Adrenal gland (tissue), 12 donors: ENCODE measurements around the gene TRIM46. TPM values are rescaled to one million over a fixed set of nuclear protein-coding genes. Genes with fewer than 3 reads are reported as not detected.
A peak's percentile ranks its signal among the peaks of the same experiment; 100 is the strongest.
"Not testable (repeated sequence)": the region's sequence is repeated elsewhere in the genome, so short reads cannot be mapped to it uniquely, and the experiment has no call there.

Experiments used
- DNase-seq, 7 donors: peaks; one replicate each; pipeline ENCODE4 v3.0.0-alpha.2; 2019 to 2020
- H3K27ac ChIP-seq, 5 donors: fragments of 200-600 bp; sonication (generic) in 4 of 5; 1 replicate in 3 of 5; 2 replicates in 2 of 5; pipeline versions ENCODE4 v1.5.1 to v1.8.0; 2016 to 2020; ENCODE audit warnings: mild to moderate bottlenecking in 1 of 5
- H3K27me3 ChIP-seq: fragments of 200-600 bp; 2 replicates; pipeline ENCODE4 v1.8.0; 2021
- H3K36me3 ChIP-seq, 2 donors: fragments of 200-600 bp; replicated peaks in 1 of 2; 1 replicate in 1 of 2; 2 replicates in 1 of 2; pipeline versions ENCODE4 v1.5.1 to v1.8.0; 2018 to 2022
- H3K4me1 ChIP-seq, 2 donors: fragments of 200-600 bp; replicated peaks in 1 of 2; 1 replicate in 1 of 2; 2 replicates in 1 of 2; pipeline versions ENCODE4 v1.5.1 to v1.8.0; 2018 to 2021
- H3K4me3 ChIP-seq, 4 donors: fragments of 200-600 bp; sonication (generic) in 3 of 4; one replicate each; pipeline ENCODE4 v1.5.1; 2016 to 2018
- H3K9me3 ChIP-seq, 3 donors: fragments of 200-600 bp; sonication (generic) in 1 of 3; replicated peaks in 1 of 3; 1 replicate in 2 of 3; 2 replicates in 1 of 3; pipeline versions ENCODE4 v1.5.1 to v1.8.0; 2016 to 2021
- CTCF ChIP-seq, 6 experiments: fragments of 450-650 bp in 4 of 6; fragments of 200-600 bp in 2 of 6; sonication (generic) in 1 of 6; IDR thresholded peaks; 1 replicate in 5 of 6; 2 replicates in 1 of 6; pipeline versions ENCODE4 v1.5.1 to v1.8.0; 2016 to 2021; ENCODE audit warnings: antibody characterized with exemption in 6 of 6, mild to moderate bottlenecking in 2 of 6, moderate library complexity in 1 of 6
- POLR2A ChIP-seq, 2 donors: fragments of 450-650 bp; IDR thresholded peaks; one replicate each; pipeline ENCODE4 v1.6.1; 2017; ENCODE audit warnings: antibody characterized with exemption in 2 of 2, mild to moderate bottlenecking in 2 of 2, moderate library complexity in 1 of 2
- WGBS, 4 donors: extraction: QIAGEN DNeasy Blood & Tissue Kit in 2 of 4; methylation state at CpG; one replicate each; pipeline versions ENCODE4 v1.1.5 to v1.1.7; 2013 to 2017; 5-methylcytosine and 5-hydroxymethylcytosine counted together
- intact Hi-C, 2 donors: fragments of 100-400 bp; cut with DNase I; formaldehyde crosslinking; loops; one replicate each; pipeline versions ENCODE4 v1.14.1 to v1.15.0; 2022 to 2023
- polyA plus RNA-seq, 3 donors: library from polyadenylated mRNA; stranded (reverse); fragments of 200-250 nt in 2 of 3; fragments of 350-450 nt in 1 of 3; fragmentation: Illumina TruSeq in 1 of 3; extraction: RNeasy Lipid Tissue Mini Kit (QIAGEN cat#74804) in 1 of 3; gene quantifications; one replicate each; pipeline ENCODE4 v1.2.3, GENCODE V29; 2013 to 2014
- total RNA-seq, 9 donors: library from RNA; depleted of rRNA in 4 of 9; stranded (reverse); fragments of >200 nt in 4 of 9; fragments of 120-200 nt in 1 of 9; fragmentation: NEBNext Ultra II Directional in 1 of 9; extraction: Animal tissue kit (Norgen Biotek cat#: 25700) in 1 of 9; gene quantifications; one replicate each; pipeline versions ENCODE4 v1.1.0 to v1.2.4, GENCODE V29; 2013 to 2023
- donor health status: healthy with polysubstance abuse.
- donor health status: Bipolar disorder and iron deficiency.
- donor health status: DM: yes; HTN: yes; CAD: no.
- donor health status: DM: no; HTN: no; CAD: no.
- donor health status: DM: no; HTN: no; CAD: no.
- donor health status: DM: yes; HTN: yes; CAD: no.

TRIM46 gene
- total and polyA plus RNA-seq, 12 donors = 0.19 to 5.6 (median 0.59) TPM; not detected in 2

- Histone ChIP-seq H3K9me3 (no peaks in the 10 kb centered on the region), H3K27ac (peak overlapping the region in 1 of 5 donors; percentile 73), H3K4me1 (peaks cover 0 to 18% of the 10 kb centered on the region in 2 donors), H3K4me3 (no peak overlapping the region), H3K36me3 (peaks cover 0 to 22% of the 10 kb centered on the region in 2 donors), H3K27me3 (no peaks in the 10 kb centered on the region)
- TF ChIP-seq POLR2A (IDR thresholded peaks at IDR 0.05) (no peak), CTCF (IDR thresholded peaks at IDR 0.05) (no peak)
- peak; percentile 30 to 74 (median 45) for DNase-seq
- WGBS, 4 donors = 22 to 36% (median 26%) methylated on average over 18 to 27 of the region's 27 CpGs
- intact Hi-C loops = loop anchor here (2.0 kb wide), 1 partner anchor 74 kb away; no protein-coding TSS in a partner anchor
Observed at GRCh38 chr1:155166471-155167165, 7.0 kb upstream of the TRIM46 start.

- DNase-seq = peak; percentile 85 to 94 (median 91)
- WGBS, 4 donors = 4 to 12% (median 8%) methylated on average over 5 to 28 of the region's 28 CpGs
- peak overlapping the region in 1 of 5 donors; percentile 48 for H3K27ac ChIP-seq
- H3K27me3 ChIP-seq = no peaks in the 10 kb centered on the region
- TF ChIP-seq POLR2A (IDR thresholded peaks at IDR 0.05) (no peak), CTCF (IDR thresholded peaks at IDR 0.05) (peak; percentile 83 to 97 (median 92))
- intact Hi-C loops = loop anchor here (2.0 kb wide), 1 partner anchor 75 kb away; no protein-coding TSS in a partner anchor
- H3K36me3 ChIP-seq = peaks cover 0 to 22% of the 10 kb centered on the region in 2 donors
- H3K4me3 ChIP-seq = no peak overlapping the region
- no peaks in the 10 kb centered on the region for H3K9me3 ChIP-seq
- peaks cover 4 to 26% of the 10 kb centered on the region in 2 donors for H3K4me1 ChIP-seq
Observed at GRCh38 chr1:155167166-155168104, 6.2 kb upstream of the TRIM46 start.

DNA sequence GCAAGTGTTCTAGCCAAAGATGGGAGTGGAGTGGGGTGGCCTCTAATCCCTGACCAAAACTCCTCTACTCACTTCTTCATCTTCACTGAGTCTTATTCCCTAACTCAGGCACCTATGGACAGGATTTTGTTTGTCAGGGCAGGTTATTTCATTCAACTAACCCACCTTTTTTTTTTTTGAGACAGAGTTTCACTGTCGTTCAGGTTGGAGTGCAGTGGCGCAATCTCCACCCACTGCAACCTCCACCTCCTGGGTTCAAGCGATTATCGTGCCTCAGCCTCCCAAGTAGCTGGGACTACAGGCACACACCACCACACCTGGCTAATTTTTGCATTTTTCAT, 5.6 kb upstream of the TRIM46 start:
- DNase-seq, H3K27me3 ChIP-seq, H3K4me3 ChIP-seq, H3K27ac ChIP-seq, H3K9me3 ChIP-seq, intact Hi-C loops: not testable (repeated sequence)
- WGBS, 4 donors = 25 to 38% (median 31%) methylated on average over 4 of the region's 4 CpGs
- H3K36me3 ChIP-seq = peaks cover 0 to 22% of the 10 kb centered on the region in 2 donors
- H3K4me1 ChIP-seq = peaks cover 7 to 27% of the 10 kb centered on the region in 2 donors

GRCh38 chr1:155168456-155169210, 5.0 kb upstream of the TRIM46 start:
- WGBS, 4 donors = 74 to 87% (median 82%) methylated on average over 10 of the region's 10 CpGs
- intact Hi-C loops = no loop called here
- no peaks in the 10 kb centered on the region for H3K27me3 ChIP-seq
- H3K4me3 ChIP-seq = no peak overlapping the region
- no peak overlapping the region for H3K27ac ChIP-seq
- peaks cover 0 to 22% of the 10 kb centered on the region in 2 donors for H3K36me3 ChIP-seq
- DNase-seq = peak in 1 of 7 donors; percentile 46
- peaks cover 7 to 27% of the 10 kb centered on the region in 2 donors for H3K4me1 ChIP-seq
- TF ChIP-seq POLR2A (IDR thresholded peaks at IDR 0.05) = no peak
- TF ChIP-seq CTCF (IDR thresholded peaks at IDR 0.05) = no peak
- no peaks in the 10 kb centered on the region for H3K9me3 ChIP-seq
